HCT116 (cell line): ENCODE measurements around the gene PCDH1. TPM values are rescaled to one million over a fixed set of nuclear protein-coding genes. Genes with fewer than 3 reads are reported as not detected.

Source experiments
- ATAC-seq: fragments of 200-7000 bp; cut with Tn5 transposase; 2 replicates; pipeline ENCODE4 v1.9.1; 2020; ENCODE audit warnings: mild to moderate bottlenecking, moderate library complexity
- BruUV-seq: library from RNA; stranded (reverse); fragments of 400-500 nt; replicated peaks from 2 replicates; lab custom pipeline; 2021; lab: Mats Ljungman, UMichigan
- CTCF ChIA-PET: fragments of 300-600 bp; sonication (Branson Sonifier 250); formaldehyde crosslinking; loops from one replicate; lab custom pipeline; 2021; ENCODE audit warnings: antibody characterized with exemption; lab: Charles Lee
- POLR2A ChIA-PET: fragments of 300-600, 350-600 bp; sonication (Branson Sonifier 250); formaldehyde crosslinking; loops from one replicate; lab custom pipeline; 2021; ENCODE audit warnings: antibody characterized with exemption; lab: Charles Lee
- RAD21 ChIA-PET, 2 experiments: fragments of 300-600 bp; sonication (Branson Sonifier 250); formaldehyde crosslinking; loops; one replicate each; lab custom pipeline; 2023; ENCODE audit warnings: low total read pairs in 2 of 2; ENCODE audit not compliant: uncharacterized antibody in 2 of 2, unreplicated experiment in 2 of 2, low non-redundant PET in 1 of 2; lab: Charles Lee
- DNase-seq: peaks from one replicate; pipeline ENCODE4 v3.0.0-alpha.2; 2010; ENCODE audit warnings: low read depth, low spot score
- H2AFZ ChIP-seq: fragments of 200-600 bp; shearing (Covaris generic), sonication (generic); 2 replicates; pipeline ENCODE4 v1.6.1; 2017; ENCODE audit warnings: low read depth, mixed run types, mixed read lengths, antibody characterized with exemption, low read length; ENCODE audit not compliant: poor library complexity, severe bottlenecking
- H3K27ac ChIP-seq: 2 replicates; pipeline ENCODE4 v1.5.1; 2012; ENCODE audit warnings: low read depth, low read length
- H3K27me3 ChIP-seq: fragments of 200-600 bp; sonication (generic); 2 replicates; pipeline ENCODE4 v1.6.1; 2016; ENCODE audit warnings: mixed run types, low read length, mixed read lengths; ENCODE audit not compliant: insufficient read depth
- H3K36me3 ChIP-seq, 2 experiments: fragments of 200-500 bp in 1 of 2; fragments of 200-600 bp in 1 of 2; sonication (Bioruptor generic) in 1 of 2; sonication (generic) in 1 of 2; 2 replicates each; pipeline versions ENCODE4 v1.5.1 to v1.6.1; 2014 to 2016; ENCODE audit warnings: low read length in 2 of 2, inconsistent platforms in 1 of 2, mixed read lengths in 1 of 2, mixed run types in 1 of 2; ENCODE audit not compliant: insufficient read depth in 2 of 2, control insufficient read depth in 1 of 2
- H3K4me1 ChIP-seq, 2 experiments: fragments of 200-600 bp in 1 of 2; sonication (generic) in 1 of 2; 2 replicates each; pipeline versions ENCODE4 v1.5.1 to v1.6.1; 2012 to 2017; ENCODE audit warnings: low read length in 2 of 2, inconsistent platforms in 1 of 2, mild to moderate bottlenecking in 1 of 2, mixed read lengths in 1 of 2, mixed run types in 1 of 2, moderate library complexity in 1 of 2; ENCODE audit not compliant: insufficient read depth in 2 of 2, control insufficient read depth in 1 of 2
- H3K4me2 ChIP-seq: fragments of 200-600 bp; sonication (generic); 2 replicates; pipeline ENCODE4 v1.6.1; 2017; ENCODE audit warnings: mixed run types, low read length, mixed read lengths
- H3K4me3 ChIP-seq, 2 experiments: fragments of 200-600 bp in 1 of 2; sonication (generic) in 1 of 2; replicated peaks in 1 of 2; 2 replicates each; pipeline ENCODE4 v1.5.1; 2011 to 2016; ENCODE audit warnings: low read length in 2 of 2, control low read depth in 1 of 2, low read depth in 1 of 2, mild to moderate bottlenecking in 1 of 2, mixed read lengths in 1 of 2, mixed run types in 1 of 2
- H3K79me2 ChIP-seq: fragments of 200-600 bp; sonication (generic); 2 replicates; pipeline ENCODE4 v1.6.1; 2017; ENCODE audit warnings: mild to moderate bottlenecking, mixed run types, low read length, moderate library complexity, mixed read lengths; ENCODE audit not compliant: insufficient read depth
- H3K9ac ChIP-seq: fragments of 200-600 bp; sonication (generic); 2 replicates; pipeline ENCODE4 v1.6.1; 2016; ENCODE audit warnings: low read length, mixed read lengths
- H3K9me2 ChIP-seq: fragments of 200-600 bp; sonication (generic), shearing (Covaris generic); 2 replicates; pipeline ENCODE4 v1.6.1; 2017; ENCODE audit warnings: mixed run types, mild to moderate bottlenecking, moderate library complexity; ENCODE audit not compliant: insufficient read depth
- H3K9me3 ChIP-seq, 2 experiments: fragments of 200-500 bp in 1 of 2; fragments of 200-600 bp in 1 of 2; sonication (Bioruptor generic) in 1 of 2; sonication (generic) in 1 of 2; 2 replicates each; pipeline ENCODE4 v1.6.1; 2014 to 2017; ENCODE audit warnings: low read length in 2 of 2, mixed read lengths in 2 of 2, inconsistent platforms in 1 of 2, low read depth in 1 of 2, mild to moderate bottlenecking in 1 of 2, mixed run types in 1 of 2, moderate library complexity in 1 of 2; ENCODE audit not compliant: control insufficient read depth in 1 of 2, insufficient read depth in 1 of 2
- H4K20me1 ChIP-seq: fragments of 200-600 bp; sonication (generic), shearing (Covaris generic); 2 replicates; pipeline ENCODE4 v1.6.1; 2017; ENCODE audit warnings: mixed run types, mild to moderate bottlenecking, moderate library complexity; ENCODE audit not compliant: insufficient read depth
- CBX3 ChIP-seq: IDR thresholded peaks from 2 replicates; pipeline ENCODE4 v1.6.1; 2012; ENCODE audit warnings: low read depth
- CTCF ChIP-seq, 3 experiments: fragments of 200-600 bp in 1 of 3; sonication (generic) in 1 of 3; IDR thresholded peaks in 2 of 3; conservative IDR thresholded peaks in 1 of 3; 2 replicates each; pipeline ENCODE4 v1.5.1; 2012 to 2017; ENCODE audit warnings: low read depth in 2 of 3, low read length in 2 of 3, antibody characterized with exemption in 1 of 3, borderline replicate concordance in 1 of 3, control low read depth in 1 of 3, mild to moderate bottlenecking in 1 of 3, mixed read lengths in 1 of 3, mixed run types in 1 of 3, moderate library complexity in 1 of 3; ENCODE audit not compliant: insufficient read depth in 1 of 3
- EGR1 ChIP-seq: IDR thresholded peaks from 2 replicates; pipeline ENCODE4 v1.6.1; 2012; ENCODE audit warnings: low read depth
- EZH2 ChIP-seq: fragments of 200-600 bp; sonication (generic); IDR thresholded peaks from 2 replicates; pipeline ENCODE4 v1.6.1; 2017; ENCODE audit warnings: antibody characterized with exemption, mixed run types
- EZH2phosphoT487 ChIP-seq: fragments of 200-600 bp; IDR thresholded peaks from 2 replicates; pipeline ENCODE4 v1.6.1; 2018; ENCODE audit warnings: antibody characterized with exemption, borderline replicate concordance
- SRF ChIP-seq: IDR thresholded peaks from 2 replicates; pipeline ENCODE4 v1.6.1; 2012; ENCODE audit warnings: low read depth
- TCF7L2 ChIP-seq: IDR thresholded peaks from 2 replicates; pipeline ENCODE4 v1.7.0; 2011; ENCODE audit warnings: borderline replicate concordance, inconsistent platforms; ENCODE audit not compliant: insufficient read depth, insufficient read length; ENCODE audit errors: extremely low read depth
- ZBTB33 ChIP-seq: IDR thresholded peaks from 2 replicates; pipeline ENCODE4 v1.6.1; 2011; ENCODE audit warnings: mild to moderate bottlenecking, low read length, moderate library complexity; ENCODE audit not compliant: insufficient replicate concordance; ENCODE audit errors: extremely low read depth
- ZFX ChIP-seq: fragments of 450-650 bp; IDR thresholded peaks from 2 replicates; pipeline ENCODE4 v1.6.1; 2017
- ZNF274 ChIP-seq: fragments of 200-500 bp; sonication (Bioruptor generic); IDR thresholded peaks from 2 replicates; pipeline ENCODE4 v1.6.1; 2014; ENCODE audit warnings: mild to moderate bottlenecking, low read depth, low read length, inconsistent platforms
- intact Hi-C: fragments of 100-400 bp; cut with micrococcal nuclease; formaldehyde crosslinking; loops from 2 replicates; pipeline ENCODE4 v1.10.0; 2022
- total RNA-seq: library from RNA; stranded (reverse); gene quantifications from one replicate; pipeline ENCODE4 v1.2.1, GENCODE V29; 2021; ENCODE audit not compliant: unreplicated experiment

The PCDH1 gene
- total RNA-seq, 1 experiment from 2014 or later, result 24.2 TPM

GRCh38 chr5:141825241-141825671 is 53.0 kb downstream of the PCDH1 start:
- H2AFZ ChIP-seq, result no peak overlapping the region
- ChIA-PET POLR2A (no interaction called here), CTCF (interaction anchor here (2.4 kb wide), 1 partner anchor 135 kb away, joined by 6 read pairs; no protein-coding TSS in a partner anchor), RAD21 (no interaction called here)
- H3K9ac ChIP-seq, result no peak overlapping the region
- peaks cover under 1 to 10% of the 10 kb centered on the region in 2 experiments for H3K4me1 ChIP-seq
- H3K79me2 ChIP-seq, result no peaks in the 10 kb centered on the region
- no peaks in the 10 kb centered on the region for H3K9me2 ChIP-seq
- no peaks in the 10 kb centered on the region for H3K27me3 ChIP-seq
- no peaks in the 10 kb centered on the region for H3K9me3 ChIP-seq
- BruUV-seq, result no TSS peak
- no peak overlapping the region for H3K4me2 ChIP-seq
- no peaks in the 10 kb centered on the region for H3K36me3 ChIP-seq
- H3K27ac ChIP-seq, result no peak overlapping the region
- intact Hi-C loops, result no loop called here
- TF ChIP-seq EZH2phosphoT487 (no peak), EZH2 (no peak), CTCF (IDR thresholded peaks at IDR 0.05 in 2 of 3, conservative IDR thresholded peaks at IDR 0.05 in 1 of 3; ENCODE audit: borderline replicate concordance in 1 of 3, insufficient read depth in 1 of 3, low read depth in 2 of 3, low read length in 2 of 3) (no peak)
- ATAC-seq (no peak), DNase-seq (no peak)
- H4K20me1 ChIP-seq, result no peaks in the 10 kb centered on the region
- H3K4me3 ChIP-seq, result no peak overlapping the region

- POLR2A ChIA-PET, result no interaction called here
- intact Hi-C loops, result no loop called here
Measured at GRCh38 chr5:141824717-141825116, 53.5 kb downstream of the PCDH1 start.

More at GRCh38 chr5:141824717-141825116, 53.5 kb downstream of the PCDH1 start:
- no peak overlapping the region for H3K4me3 ChIP-seq
- H3K9me2 ChIP-seq, result no peaks in the 10 kb centered on the region
- no TSS peak for BruUV-seq
- no peak for TF ChIP-seq TCF7L2
- TF ChIP-seq EZH2phosphoT487, result no peak
- TF ChIP-seq CBX3, result no peak
- no peak for TF ChIP-seq EGR1
- TF ChIP-seq ZFX, result no peak
- TF ChIP-seq SRF, result no peak
- no peak for TF ChIP-seq ZBTB33
- no peak for TF ChIP-seq ZNF274
- no peak for TF ChIP-seq CTCF (IDR thresholded peaks at IDR 0.05 in 2 of 3, conservative IDR thresholded peaks at IDR 0.05 in 1 of 3; ENCODE audit: borderline replicate concordance in 1 of 3, insufficient read depth in 1 of 3, low read depth in 2 of 3, low read length in 2 of 3)
- H3K4me1 ChIP-seq, result peaks cover 0 to 7% of the 10 kb centered on the region in 2 experiments; a peak in 2 of 4 replicates
- DNase-seq, result no peak
- H3K27me3 ChIP-seq, result no peaks in the 10 kb centered on the region
- H3K4me2 ChIP-seq, result no peak overlapping the region
- no peaks in the 10 kb centered on the region for H3K36me3 ChIP-seq
- no peak overlapping the region for H3K27ac ChIP-seq
- ATAC-seq, result no peak
- ChIA-PET CTCF (no interaction called here), RAD21 (no interaction called here)
- no peaks in the 10 kb centered on the region for H4K20me1 ChIP-seq
- H3K9me3 ChIP-seq, result no peaks in the 10 kb centered on the region
- no peak overlapping the region for H3K9ac ChIP-seq
- no peaks in the 10 kb centered on the region for H3K79me2 ChIP-seq
- no peak overlapping the region for H2AFZ ChIP-seq
